HepG2 (cell line): ENCODE measurements around the gene TNFSF13. TPM values are rescaled to one million over a fixed set of nuclear protein-coding genes. Genes with fewer than 3 reads are reported as not detected.
A peak's percentile ranks its signal among the peaks of the same experiment; 100 is the strongest.

Source experiments
- ATF3 ChIP-seq: sonication (generic); formaldehyde crosslinking; IDR thresholded peaks from 2 replicates; pipeline ENCODE4 v1.4.0; 2020; ENCODE audit warnings: missing genetic modification reagents
- GABPB1 ChIP-seq: IDR thresholded peaks from 2 replicates; pipeline ENCODE4 v1.6.1; 2016; ENCODE audit warnings: mild to moderate bottlenecking, missing genetic modification reagents, moderate library complexity, missing compliant biosample characterization
- MED8 ChIP-seq: sonication (generic); formaldehyde crosslinking; IDR thresholded peaks from 2 replicates; pipeline ENCODE4 v1.8.1; 2023; ENCODE audit warnings: mild to moderate bottlenecking, missing genetic modification reagents; ENCODE audit not compliant: insufficient replicate concordance
- POLR2A ChIP-seq, 2 experiments: IDR thresholded peaks; 2 replicates each; pipeline ENCODE4 v1.6.1; 2011; ENCODE audit warnings: low read depth in 2 of 2, low read length in 2 of 2, mild to moderate bottlenecking in 1 of 2, moderate library complexity in 1 of 2; ENCODE audit not compliant: insufficient read depth in 1 of 2
- REPIN1 ChIP-seq: sonication (generic); formaldehyde crosslinking; IDR thresholded peaks from 2 replicates; pipeline ENCODE4 v1.8.0; 2022; ENCODE audit warnings: missing genetic modification reagents, low read depth, mild to moderate bottlenecking, borderline replicate concordance
- SP2 ChIP-seq: sonication (generic); formaldehyde crosslinking; IDR thresholded peaks from 2 replicates; pipeline ENCODE4 v1.5.1; 2020; ENCODE audit warnings: mild to moderate bottlenecking, missing genetic modification reagents
- U2AF2 ChIP-seq: fragments of 200-400 bp; formaldehyde crosslinking; IDR thresholded peaks from 2 replicates; pipeline ENCODE4 v1.6.1; 2017; ENCODE audit warnings: low read depth, mild to moderate bottlenecking, low read length
- ZNF572 ChIP-seq: sonication (generic); formaldehyde crosslinking; IDR thresholded peaks from 2 replicates; pipeline ENCODE4 v1.5.1; 2020; ENCODE audit warnings: mild to moderate bottlenecking, missing genetic modification reagents
- ZNF614 ChIP-seq: IDR thresholded peaks from 2 replicates; pipeline ENCODE4 v1.6.1; 2018; ENCODE audit warnings: missing biosample characterization, missing genetic modification reagents, inconsistent platforms, borderline replicate concordance
- ZNF792 ChIP-seq: IDR thresholded peaks from 2 replicates; pipeline ENCODE4 v1.6.1; 2016
- ZSCAN12 ChIP-seq: sonication (generic); formaldehyde crosslinking; IDR thresholded peaks from 2 replicates; pipeline ENCODE4 v1.9.0; 2021; ENCODE audit warnings: mild to moderate bottlenecking, missing genetic modification reagents
- polyA plus RNA-seq, 8 experiments: library from polyadenylated mRNA; depleted of rRNA in 3 of 8; stranded (reverse) in 7 of 8; unstranded in 1 of 8; fragments of >200 nt; fragmentation: Illumina TruSeq in 4 of 8; extraction: Trizol in 4 of 8; gene quantifications; 2 replicates each; pipeline versions ENCODE4 v1.2.1 to v1.2.3, GENCODE V29; 2011 to 2016; ENCODE audit warnings: low read depth in 4 of 8, missing spikeins in 1 of 8, mixed read lengths in 1 of 8; ENCODE audit not compliant: insufficient read depth in 1 of 8
- total RNA-seq, 5 experiments: library from RNA; depleted of rRNA; stranded (reverse); fragments of >200 nt; fragmentation: Illumina TruSeq; extraction: Trizol; gene quantifications; 2 replicates each; pipeline ENCODE4 v1.2.3, GENCODE V29; 2016; ENCODE audit warnings: low read depth in 1 of 5
- TF ChIP-seq, protein P1 (sequence below): sonication (generic); formaldehyde crosslinking; IDR thresholded peaks from 2 replicates; pipeline ENCODE4 v1.5.0; 2020; ENCODE audit warnings: mild to moderate bottlenecking, missing genetic modification reagents, borderline replicate concordance
- TF ChIP-seq, protein P2 (sequence below): sonication (generic); formaldehyde crosslinking; IDR thresholded peaks from one replicate; pipeline ENCODE4 v1.5.1; 2020; ENCODE audit warnings: mild to moderate bottlenecking, missing genetic modification reagents; ENCODE audit errors: not compliant biosample characterization
- TF ChIP-seq, protein P3 (sequence below): sonication (generic); formaldehyde crosslinking; IDR thresholded peaks from 2 replicates; pipeline ENCODE4 v1.4.0; 2020; ENCODE audit warnings: mild to moderate bottlenecking, missing genetic modification reagents
- TF ChIP-seq, protein P4 (sequence below): sonication (generic); formaldehyde crosslinking; IDR thresholded peaks from 2 replicates; pipeline ENCODE4 v1.4.0; 2020; ENCODE audit warnings: missing genetic modification reagents

TNFSF13 gene
- total and polyA plus RNA-seq, 2 of the 13 experiments (the other 11 are each of a cell fraction or from before 2014, with no cell fraction given): 2.5 to 3.3 TPM

GRCh38 chr17:7557775-7558543 is 591 bp upstream of the TNFSF13 start (continued):
- TF ChIP-seq, protein P1, sequence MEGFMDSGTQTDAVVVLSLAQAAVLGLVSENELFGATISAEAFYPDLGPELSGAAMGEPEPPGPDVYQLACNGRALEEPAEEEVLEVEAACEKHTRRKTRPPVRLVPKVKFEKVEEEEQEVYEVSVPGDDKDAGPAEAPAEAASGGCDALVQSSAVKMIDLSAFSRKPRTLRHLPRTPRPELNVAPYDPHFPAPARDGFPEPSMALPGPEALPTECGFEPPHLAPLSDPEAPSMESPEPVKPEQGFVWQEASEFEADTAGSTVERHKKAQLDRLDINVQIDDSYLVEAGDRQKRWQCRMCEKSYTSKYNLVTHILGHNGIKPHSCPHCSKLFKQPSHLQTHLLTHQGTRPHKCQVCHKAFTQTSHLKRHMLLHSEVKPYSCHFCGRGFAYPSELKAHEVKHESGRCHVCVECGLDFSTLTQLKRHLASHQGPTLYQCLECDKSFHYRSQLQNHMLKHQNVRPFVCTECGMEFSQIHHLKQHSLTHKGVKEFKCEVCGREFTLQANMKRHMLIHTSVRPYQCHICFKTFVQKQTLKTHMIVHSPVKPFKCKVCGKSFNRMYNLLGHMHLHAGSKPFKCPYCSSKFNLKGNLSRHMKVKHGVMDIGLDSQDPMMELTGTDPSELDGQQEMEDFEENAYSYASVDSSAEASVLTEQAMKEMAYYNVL (CRISPR knock-in tag): no peak; the same call in 1 of the 2 replicates
- TF ChIP-seq ZSCAN12 (CRISPR knock-in tag) (no peak), ATF3 (CRISPR knock-in tag) (no peak), POLR2A (IDR thresholded peaks at IDR 0.05; ENCODE audit: insufficient read depth in 1 of 2, low read depth in 2 of 2, low read length in 2 of 2) (peak; percentile 22 to 72; a peak in 3 of 4 replicates), ZNF572 (CRISPR knock-in tag) (no peak), GABPB1 (CRISPR knock-in tag) (peak; percentile 72), ZNF792 (peak; percentile 50; the same call in 1 of the 2 replicates), MED8 (no peak), SP2 (CRISPR knock-in tag) (no peak), ZNF614 (CRISPR knock-in tag) (peak; percentile 81; the same call in 1 of the 2 replicates), REPIN1 (CRISPR knock-in tag) (no peak), U2AF2 (no peak)
- TF ChIP-seq, protein P2, sequence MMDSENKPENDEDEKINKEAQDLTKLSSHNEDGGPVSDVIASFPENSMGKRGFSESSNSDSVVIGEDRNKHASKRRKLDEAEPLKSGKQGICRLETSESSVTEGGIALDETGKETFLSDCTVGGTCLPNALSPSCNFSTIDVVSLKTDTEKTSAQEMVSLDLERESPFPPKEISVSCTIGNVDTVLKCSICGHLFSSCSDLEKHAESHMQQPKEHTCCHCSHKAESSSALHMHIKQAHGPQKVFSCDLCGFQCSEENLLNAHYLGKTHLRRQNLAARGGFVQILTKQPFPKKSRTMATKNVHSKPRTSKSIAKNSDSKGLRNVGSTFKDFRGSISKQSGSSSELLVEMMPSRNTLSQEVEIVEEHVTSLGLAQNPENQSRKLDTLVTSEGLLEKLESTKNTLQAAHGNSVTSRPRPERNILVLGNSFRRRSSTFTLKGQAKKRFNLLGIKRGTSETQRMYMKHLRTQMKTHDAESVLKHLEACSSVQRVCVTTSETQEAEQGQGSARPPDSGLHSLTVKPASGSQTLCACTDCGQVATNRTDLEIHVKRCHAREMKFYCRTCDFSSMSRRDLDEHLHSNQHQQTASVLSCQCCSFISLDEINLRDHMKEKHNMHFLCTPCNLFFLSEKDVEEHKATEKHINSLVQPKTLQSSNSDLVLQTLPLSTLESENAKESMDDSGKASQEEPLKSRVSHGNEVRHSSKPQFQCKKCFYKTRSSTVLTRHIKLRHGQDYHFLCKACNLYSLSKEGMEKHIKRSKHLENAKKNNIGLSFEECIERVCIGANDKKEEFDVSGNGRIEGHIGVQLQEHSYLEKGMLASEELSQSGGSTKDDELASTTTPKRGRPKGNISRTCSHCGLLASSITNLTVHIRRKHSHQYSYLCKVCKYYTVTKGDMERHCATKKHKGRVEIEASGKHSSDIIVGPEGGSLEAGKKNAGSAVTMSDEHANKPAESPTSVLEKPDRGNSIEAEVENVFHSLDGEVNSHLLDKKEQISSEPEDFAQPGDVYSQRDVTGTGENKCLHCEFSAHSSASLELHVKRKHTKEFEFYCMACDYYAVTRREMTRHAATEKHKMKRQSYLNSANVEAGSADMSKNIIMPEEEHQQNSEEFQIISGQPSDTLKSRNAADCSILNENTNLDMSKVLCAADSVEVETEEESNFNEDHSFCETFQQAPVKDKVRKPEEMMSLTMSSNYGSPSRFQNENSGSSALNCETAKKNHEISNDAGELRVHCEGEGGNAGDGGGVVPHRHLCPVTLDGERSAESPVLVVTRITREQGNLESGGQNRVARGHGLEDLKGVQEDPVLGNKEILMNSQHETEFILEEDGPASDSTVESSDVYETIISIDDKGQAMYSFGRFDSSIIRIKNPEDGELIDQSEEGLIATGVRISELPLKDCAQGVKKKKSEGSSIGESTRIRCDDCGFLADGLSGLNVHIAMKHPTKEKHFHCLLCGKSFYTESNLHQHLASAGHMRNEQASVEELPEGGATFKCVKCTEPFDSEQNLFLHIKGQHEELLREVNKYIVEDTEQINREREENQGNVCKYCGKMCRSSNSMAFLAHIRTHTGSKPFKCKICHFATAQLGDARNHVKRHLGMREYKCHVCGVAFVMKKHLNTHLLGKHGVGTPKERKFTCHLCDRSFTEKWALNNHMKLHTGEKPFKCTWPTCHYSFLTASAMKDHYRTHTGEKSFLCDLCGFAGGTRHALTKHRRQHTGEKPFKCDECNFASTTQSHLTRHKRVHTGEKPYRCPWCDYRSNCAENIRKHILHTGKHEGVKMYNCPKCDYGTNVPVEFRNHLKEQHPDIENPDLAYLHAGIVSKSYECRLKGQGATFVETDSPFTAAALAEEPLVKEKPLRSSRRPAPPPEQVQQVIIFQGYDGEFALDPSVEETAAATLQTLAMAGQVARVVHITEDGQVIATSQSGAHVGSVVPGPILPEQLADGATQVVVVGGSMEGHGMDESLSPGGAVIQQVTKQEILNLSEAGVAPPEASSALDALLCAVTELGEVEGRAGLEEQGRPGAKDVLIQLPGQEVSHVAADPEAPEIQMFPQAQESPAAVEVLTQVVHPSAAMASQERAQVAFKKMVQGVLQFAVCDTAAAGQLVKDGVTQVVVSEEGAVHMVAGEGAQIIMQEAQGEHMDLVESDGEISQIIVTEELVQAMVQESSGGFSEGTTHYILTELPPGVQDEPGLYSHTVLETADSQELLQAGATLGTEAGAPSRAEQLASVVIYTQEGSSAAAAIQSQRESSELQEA (CRISPR knock-in tag): no peak
- TF ChIP-seq, protein P3, sequence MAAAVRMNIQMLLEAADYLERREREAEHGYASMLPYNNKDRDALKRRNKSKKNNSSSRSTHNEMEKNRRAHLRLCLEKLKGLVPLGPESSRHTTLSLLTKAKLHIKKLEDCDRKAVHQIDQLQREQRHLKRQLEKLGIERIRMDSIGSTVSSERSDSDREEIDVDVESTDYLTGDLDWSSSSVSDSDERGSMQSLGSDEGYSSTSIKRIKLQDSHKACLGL: no peak
- TF ChIP-seq, protein P4, sequence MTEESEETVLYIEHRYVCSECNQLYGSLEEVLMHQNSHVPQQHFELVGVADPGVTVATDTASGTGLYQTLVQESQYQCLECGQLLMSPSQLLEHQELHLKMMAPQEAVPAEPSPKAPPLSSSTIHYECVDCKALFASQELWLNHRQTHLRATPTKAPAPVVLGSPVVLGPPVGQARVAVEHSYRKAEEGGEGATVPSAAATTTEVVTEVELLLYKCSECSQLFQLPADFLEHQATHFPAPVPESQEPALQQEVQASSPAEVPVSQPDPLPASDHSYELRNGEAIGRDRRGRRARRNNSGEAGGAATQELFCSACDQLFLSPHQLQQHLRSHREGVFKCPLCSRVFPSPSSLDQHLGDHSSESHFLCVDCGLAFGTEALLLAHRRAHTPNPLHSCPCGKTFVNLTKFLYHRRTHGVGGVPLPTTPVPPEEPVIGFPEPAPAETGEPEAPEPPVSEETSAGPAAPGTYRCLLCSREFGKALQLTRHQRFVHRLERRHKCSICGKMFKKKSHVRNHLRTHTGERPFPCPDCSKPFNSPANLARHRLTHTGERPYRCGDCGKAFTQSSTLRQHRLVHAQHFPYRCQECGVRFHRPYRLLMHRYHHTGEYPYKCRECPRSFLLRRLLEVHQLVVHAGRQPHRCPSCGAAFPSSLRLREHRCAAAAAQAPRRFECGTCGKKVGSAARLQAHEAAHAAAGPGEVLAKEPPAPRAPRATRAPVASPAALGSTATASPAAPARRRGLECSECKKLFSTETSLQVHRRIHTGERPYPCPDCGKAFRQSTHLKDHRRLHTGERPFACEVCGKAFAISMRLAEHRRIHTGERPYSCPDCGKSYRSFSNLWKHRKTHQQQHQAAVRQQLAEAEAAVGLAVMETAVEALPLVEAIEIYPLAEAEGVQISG (CRISPR knock-in tag): peak; percentile 60; the same call in 1 of the 2 replicates
